HCT116 (cell line): ENCODE results near the gene KSR2. TPM values are rescaled to one million over a fixed set of nuclear protein-coding genes. Genes with fewer than 3 reads are reported as not detected.
"Not testable (repeated sequence)": the region's sequence is repeated elsewhere in the genome, so short reads cannot be mapped to it uniquely, and the experiment has no call there.

ENCODE experiments used
- ATAC-seq: fragments of 200-7000 bp; cut with Tn5 transposase; 2 replicates; pipeline ENCODE4 v1.9.1; 2020; ENCODE audit warnings: mild to moderate bottlenecking, moderate library complexity
- BruUV-seq: library from RNA; stranded (reverse); fragments of 400-500 nt; replicated peaks from 2 replicates; lab custom pipeline; 2021; lab: Mats Ljungman, UMichigan
- CTCF ChIA-PET: fragments of 300-600 bp; sonication (Branson Sonifier 250); formaldehyde crosslinking; loops from one replicate; lab custom pipeline; 2021; ENCODE audit warnings: antibody characterized with exemption; lab: Charles Lee
- POLR2A ChIA-PET: fragments of 300-600, 350-600 bp; sonication (Branson Sonifier 250); formaldehyde crosslinking; loops from one replicate; lab custom pipeline; 2021; ENCODE audit warnings: antibody characterized with exemption; lab: Charles Lee
- RAD21 ChIA-PET, 2 experiments: fragments of 300-600 bp; sonication (Branson Sonifier 250); formaldehyde crosslinking; loops; one replicate each; lab custom pipeline; 2023; ENCODE audit warnings: low total read pairs in 2 of 2; ENCODE audit not compliant: uncharacterized antibody in 2 of 2, unreplicated experiment in 2 of 2, low non-redundant PET in 1 of 2; lab: Charles Lee
- DNase-seq: peaks from one replicate; pipeline ENCODE4 v3.0.0-alpha.2; 2010; ENCODE audit warnings: low read depth, low spot score
- H2AFZ ChIP-seq: fragments of 200-600 bp; shearing (Covaris generic), sonication (generic); 2 replicates; pipeline ENCODE4 v1.6.1; 2017; ENCODE audit warnings: low read depth, mixed run types, mixed read lengths, antibody characterized with exemption, low read length; ENCODE audit not compliant: poor library complexity, severe bottlenecking
- H3K27ac ChIP-seq: 2 replicates; pipeline ENCODE4 v1.5.1; 2012; ENCODE audit warnings: low read depth, low read length
- H3K27me3 ChIP-seq: fragments of 200-600 bp; sonication (generic); 2 replicates; pipeline ENCODE4 v1.6.1; 2016; ENCODE audit warnings: mixed run types, low read length, mixed read lengths; ENCODE audit not compliant: insufficient read depth
- H3K36me3 ChIP-seq, 2 experiments: fragments of 200-500 bp in 1 of 2; fragments of 200-600 bp in 1 of 2; sonication (Bioruptor generic) in 1 of 2; sonication (generic) in 1 of 2; 2 replicates each; pipeline versions ENCODE4 v1.5.1 to v1.6.1; 2014 to 2016; ENCODE audit warnings: low read length in 2 of 2, inconsistent platforms in 1 of 2, mixed read lengths in 1 of 2, mixed run types in 1 of 2; ENCODE audit not compliant: insufficient read depth in 2 of 2, control insufficient read depth in 1 of 2
- H3K4me1 ChIP-seq, 2 experiments: fragments of 200-600 bp in 1 of 2; sonication (generic) in 1 of 2; 2 replicates each; pipeline versions ENCODE4 v1.5.1 to v1.6.1; 2012 to 2017; ENCODE audit warnings: low read length in 2 of 2, inconsistent platforms in 1 of 2, mild to moderate bottlenecking in 1 of 2, mixed read lengths in 1 of 2, mixed run types in 1 of 2, moderate library complexity in 1 of 2; ENCODE audit not compliant: insufficient read depth in 2 of 2, control insufficient read depth in 1 of 2
- H3K4me2 ChIP-seq: fragments of 200-600 bp; sonication (generic); 2 replicates; pipeline ENCODE4 v1.6.1; 2017; ENCODE audit warnings: mixed run types, low read length, mixed read lengths
- H3K4me3 ChIP-seq, 2 experiments: fragments of 200-600 bp in 1 of 2; sonication (generic) in 1 of 2; replicated peaks in 1 of 2; 2 replicates each; pipeline ENCODE4 v1.5.1; 2011 to 2016; ENCODE audit warnings: low read length in 2 of 2, control low read depth in 1 of 2, low read depth in 1 of 2, mild to moderate bottlenecking in 1 of 2, mixed read lengths in 1 of 2, mixed run types in 1 of 2
- H3K79me2 ChIP-seq: fragments of 200-600 bp; sonication (generic); 2 replicates; pipeline ENCODE4 v1.6.1; 2017; ENCODE audit warnings: mild to moderate bottlenecking, mixed run types, low read length, moderate library complexity, mixed read lengths; ENCODE audit not compliant: insufficient read depth
- H3K9ac ChIP-seq: fragments of 200-600 bp; sonication (generic); 2 replicates; pipeline ENCODE4 v1.6.1; 2016; ENCODE audit warnings: low read length, mixed read lengths
- H3K9me2 ChIP-seq: fragments of 200-600 bp; sonication (generic), shearing (Covaris generic); 2 replicates; pipeline ENCODE4 v1.6.1; 2017; ENCODE audit warnings: mixed run types, mild to moderate bottlenecking, moderate library complexity; ENCODE audit not compliant: insufficient read depth
- H3K9me3 ChIP-seq, 2 experiments: fragments of 200-500 bp in 1 of 2; fragments of 200-600 bp in 1 of 2; sonication (Bioruptor generic) in 1 of 2; sonication (generic) in 1 of 2; 2 replicates each; pipeline ENCODE4 v1.6.1; 2014 to 2017; ENCODE audit warnings: low read length in 2 of 2, mixed read lengths in 2 of 2, inconsistent platforms in 1 of 2, low read depth in 1 of 2, mild to moderate bottlenecking in 1 of 2, mixed run types in 1 of 2, moderate library complexity in 1 of 2; ENCODE audit not compliant: control insufficient read depth in 1 of 2, insufficient read depth in 1 of 2
- H4K20me1 ChIP-seq: fragments of 200-600 bp; sonication (generic), shearing (Covaris generic); 2 replicates; pipeline ENCODE4 v1.6.1; 2017; ENCODE audit warnings: mixed run types, mild to moderate bottlenecking, moderate library complexity; ENCODE audit not compliant: insufficient read depth
- CEBPB ChIP-seq: IDR thresholded peaks from 2 replicates; pipeline ENCODE4 v1.6.1; 2012; ENCODE audit warnings: low read depth
- EGR1 ChIP-seq: IDR thresholded peaks from 2 replicates; pipeline ENCODE4 v1.6.1; 2012; ENCODE audit warnings: low read depth
- JUND ChIP-seq: IDR thresholded peaks from 2 replicates; pipeline ENCODE4 v1.6.1; 2012
- POLR2A ChIP-seq: IDR thresholded peaks from 2 replicates; pipeline ENCODE4 v1.7.0; 2011; ENCODE audit warnings: borderline replicate concordance; ENCODE audit not compliant: insufficient read depth, insufficient read length; ENCODE audit errors: extremely low read depth
- intact Hi-C: fragments of 100-400 bp; cut with micrococcal nuclease; formaldehyde crosslinking; loops from 2 replicates; pipeline ENCODE4 v1.10.0; 2022
- total RNA-seq: library from RNA; stranded (reverse); gene quantifications from one replicate; pipeline ENCODE4 v1.2.1, GENCODE V29; 2021; ENCODE audit not compliant: unreplicated experiment

Gene KSR2
- total RNA-seq, 1 experiment from 2014 or later, result 10.1 TPM

- H3K79me2 ChIP-seq, ATAC-seq, H3K9ac ChIP-seq, CTCF ChIA-PET, H3K36me3 ChIP-seq, H4K20me1 ChIP-seq, intact Hi-C loops, H3K27ac ChIP-seq, H2AFZ ChIP-seq, RAD21 ChIA-PET, H3K9me3 ChIP-seq, H3K4me3 ChIP-seq, H3K27me3 ChIP-seq, DNase-seq, POLR2A ChIA-PET, BruUV-seq, H3K9me2 ChIP-seq: not testable (repeated sequence)
- Histone ChIP-seq H3K4me2 (peak overlapping the region; percentile 32; the same call in 1 of the 2 replicates), H3K4me1 (peaks cover 6 to 26% of the 10 kb centered on the region in 2 experiments; a peak in 3 of 4 replicates)
- TF ChIP-seq EGR1, result peak; percentile 60
Observed at GRCh38 chr12:117891265-117891664, 77.5 kb downstream of the KSR2 start.

DNA sequence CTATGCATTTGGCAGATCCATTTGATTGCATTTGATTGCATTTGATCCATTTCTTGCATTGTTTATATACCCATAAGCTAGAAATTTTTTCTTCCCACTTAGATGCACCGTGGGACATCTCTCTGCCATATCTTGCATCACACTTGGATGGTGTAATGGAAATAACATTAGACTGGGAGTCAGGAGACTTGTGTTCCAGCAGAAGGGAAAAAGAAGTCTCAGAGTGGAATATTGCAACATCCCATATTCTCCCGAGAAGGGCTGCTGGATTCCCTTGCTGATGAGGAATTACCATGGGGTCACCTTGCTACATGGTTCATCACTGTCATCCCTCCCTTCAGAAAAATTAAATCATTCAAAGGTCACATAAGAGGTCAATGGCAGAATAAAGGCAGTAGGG, 78.1 kb downstream of the KSR2 start:
- no peaks in the 10 kb centered on the region for H4K20me1 ChIP-seq
- H3K9me2 ChIP-seq, result no peaks in the 10 kb centered on the region
- H3K27ac ChIP-seq, result no peak overlapping the region
- no peak for ATAC-seq
- CTCF ChIA-PET, result interaction anchor here (0.9 to 1.2 kb wide), 3 partner anchors 16 to 485 kb away, joined by 3 read pairs; no protein-coding TSS in a partner anchor
- no peaks in the 10 kb centered on the region for H3K36me3 ChIP-seq
- no peaks in the 10 kb centered on the region for H3K9me3 ChIP-seq
- no TSS peak for BruUV-seq
- no peak overlapping the region for H3K4me2 ChIP-seq
- H3K4me1 ChIP-seq, result peaks cover 6 to 26% of the 10 kb centered on the region in 2 experiments; a peak in 3 of 4 replicates
- POLR2A ChIA-PET, result no interaction called here
- no peaks in the 10 kb centered on the region for H3K79me2 ChIP-seq
- DNase-seq, result no peak
- no peak overlapping the region for H3K4me3 ChIP-seq
- H3K27me3 ChIP-seq, result no peaks in the 10 kb centered on the region
- H2AFZ ChIP-seq, result no peak overlapping the region
- TF ChIP-seq POLR2A, result no peak
- TF ChIP-seq CEBPB, result 0 out of 2 replicates have a peak, but pooled peaks have one; percentile 12
- TF ChIP-seq JUND, result no peak
- intact Hi-C loops, result no loop called here
- RAD21 ChIA-PET, result no interaction called here
- no peak overlapping the region for H3K9ac ChIP-seq
